HEK293 (cell line): ENCODE results near the gene CDC14A.

Experiments used
- ZBTB8A ChIP-seq: fragments of 450-650 bp; formaldehyde crosslinking; IDR thresholded peaks from 2 replicates; pipeline ENCODE4 v1.5.1; 2016; ENCODE audit warnings: missing biosample characterization, missing genetic modification characterization
- ZNF24 ChIP-seq: fragments of 450-650 bp; formaldehyde crosslinking; IDR thresholded peaks from 2 replicates; pipeline ENCODE4 v1.5.1; 2016; ENCODE audit warnings: missing biosample characterization, missing genetic modification characterization
- TF ChIP-seq, protein P1 (sequence below): fragments of 450-650 bp; formaldehyde crosslinking; IDR thresholded peaks from 2 replicates; pipeline ENCODE4 v1.5.1; 2016; ENCODE audit warnings: missing biosample characterization, missing genetic modification characterization

GRCh38 chr1:100506217-100506616, 153.9 kb downstream of the CDC14A start:
- TF ChIP-seq ZNF24 (tag by site-specific recombination) (no peak), ZBTB8A (tag by site-specific recombination) (no peak)
- TF ChIP-seq, protein P1, sequence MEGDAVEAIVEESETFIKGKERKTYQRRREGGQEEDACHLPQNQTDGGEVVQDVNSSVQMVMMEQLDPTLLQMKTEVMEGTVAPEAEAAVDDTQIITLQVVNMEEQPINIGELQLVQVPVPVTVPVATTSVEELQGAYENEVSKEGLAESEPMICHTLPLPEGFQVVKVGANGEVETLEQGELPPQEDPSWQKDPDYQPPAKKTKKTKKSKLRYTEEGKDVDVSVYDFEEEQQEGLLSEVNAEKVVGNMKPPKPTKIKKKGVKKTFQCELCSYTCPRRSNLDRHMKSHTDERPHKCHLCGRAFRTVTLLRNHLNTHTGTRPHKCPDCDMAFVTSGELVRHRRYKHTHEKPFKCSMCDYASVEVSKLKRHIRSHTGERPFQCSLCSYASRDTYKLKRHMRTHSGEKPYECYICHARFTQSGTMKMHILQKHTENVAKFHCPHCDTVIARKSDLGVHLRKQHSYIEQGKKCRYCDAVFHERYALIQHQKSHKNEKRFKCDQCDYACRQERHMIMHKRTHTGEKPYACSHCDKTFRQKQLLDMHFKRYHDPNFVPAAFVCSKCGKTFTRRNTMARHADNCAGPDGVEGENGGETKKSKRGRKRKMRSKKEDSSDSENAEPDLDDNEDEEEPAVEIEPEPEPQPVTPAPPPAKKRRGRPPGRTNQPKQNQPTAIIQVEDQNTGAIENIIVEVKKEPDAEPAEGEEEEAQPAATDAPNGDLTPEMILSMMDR: no peak
